Breast epithelium (tissue), 3 donors: ENCODE results near the gene IFIH1.

Experiments used
- CTCF ChIP-seq, 3 donors: fragments of 450-650 bp; IDR thresholded peaks; one replicate each; pipeline ENCODE4 v1.5.1; 2016 to 2017; ENCODE audit warnings: antibody characterized with exemption in 3 of 3, mild to moderate bottlenecking in 3 of 3, moderate library complexity in 3 of 3
- POLR2AphosphoS5 ChIP-seq, 3 donors: sonication (generic); formaldehyde crosslinking; IDR thresholded peaks; one replicate each; pipeline ENCODE4 v1.6.1; 2017; ENCODE audit warnings: antibody characterized with exemption in 3 of 3

GRCh38 chr2:162261032-162261945, 57.2 kb downstream of the IFIH1 start:
- TF ChIP-seq CTCF (IDR thresholded peaks at IDR 0.05) = no peak
- no peak for TF ChIP-seq POLR2AphosphoS5 (IDR thresholded peaks at IDR 0.05)
